GM21360 (cell line): Measurements from ENCODE around the gene ZNF397.
"Not testable (repeated sequence)": the region's sequence is repeated elsewhere in the genome, so short reads cannot be mapped to it uniquely, and the experiment has no call there.

Experiments used
- ATAC-seq: cut with Tn5 transposase; IDR thresholded peaks from one replicate; pipeline ENCODE4 v1.9.1; 2021; ENCODE audit warnings: mild to moderate bottlenecking, moderate library complexity; ENCODE audit not compliant: unreplicated experiment

Gene ZNF397

DNA sequence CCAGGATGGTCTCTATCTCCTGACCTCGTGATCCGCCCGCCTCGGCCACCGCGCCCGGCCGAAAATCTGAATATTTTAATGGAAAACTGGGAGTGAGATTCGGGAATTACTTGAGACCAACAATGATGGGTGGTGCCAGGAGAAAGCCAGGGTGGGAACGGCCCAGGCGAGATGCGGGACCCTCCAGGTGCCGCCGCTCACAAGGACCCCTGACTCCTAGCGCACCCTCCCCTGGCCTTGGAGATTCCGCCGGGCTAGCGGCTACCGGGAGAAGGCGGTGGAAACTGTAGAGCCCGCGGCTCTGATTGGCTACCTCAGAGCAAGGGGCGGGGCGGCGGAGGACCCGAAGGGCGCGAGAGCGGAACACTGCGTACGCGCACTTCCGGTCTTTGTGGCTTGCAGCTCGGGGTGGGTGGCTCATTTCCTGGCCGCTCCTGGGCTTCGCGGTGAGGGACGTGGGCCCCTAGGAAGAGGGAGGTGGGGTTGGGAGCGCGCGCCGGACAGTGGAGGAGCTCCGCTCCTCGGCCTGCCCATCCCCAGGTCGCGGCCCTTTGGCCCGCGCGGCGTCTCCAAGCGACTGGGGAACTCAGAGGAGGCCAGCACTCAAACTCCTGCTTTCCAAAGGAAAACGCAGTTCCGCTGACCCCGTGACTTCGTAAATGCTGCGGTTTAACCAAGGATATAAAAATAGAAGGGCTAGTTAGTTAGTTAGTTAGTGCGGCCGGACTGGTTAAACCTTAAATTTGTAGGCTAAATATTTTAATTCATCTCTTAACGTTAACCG lies at the start of gene ZNF397:
Gene ZNF397, plus strand, starts transcription at position 371 of the 784 bp plus-strand sequence. CDS start 1,437 bp downstream, outside the sequence.
- peak; percentile 98 for ATAC-seq

DNA sequence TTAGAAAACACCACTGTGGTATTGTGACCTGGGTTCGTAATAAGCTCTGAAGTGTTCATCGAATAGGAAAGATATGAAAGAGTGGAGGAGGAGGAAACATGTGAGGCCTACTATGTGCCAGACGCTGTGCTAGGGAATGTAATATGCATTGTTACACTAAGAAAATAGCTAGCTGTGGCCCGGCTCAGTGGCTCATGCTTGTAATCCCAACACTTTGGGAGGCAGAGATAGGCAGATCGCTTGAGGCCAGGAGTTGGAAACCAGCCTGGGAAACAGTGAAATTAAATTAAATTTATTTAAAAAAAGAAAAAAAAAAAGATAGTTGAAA lies 49.2 kb upstream of the ZNF397 start:
- no peak for ATAC-seq

DNA sequence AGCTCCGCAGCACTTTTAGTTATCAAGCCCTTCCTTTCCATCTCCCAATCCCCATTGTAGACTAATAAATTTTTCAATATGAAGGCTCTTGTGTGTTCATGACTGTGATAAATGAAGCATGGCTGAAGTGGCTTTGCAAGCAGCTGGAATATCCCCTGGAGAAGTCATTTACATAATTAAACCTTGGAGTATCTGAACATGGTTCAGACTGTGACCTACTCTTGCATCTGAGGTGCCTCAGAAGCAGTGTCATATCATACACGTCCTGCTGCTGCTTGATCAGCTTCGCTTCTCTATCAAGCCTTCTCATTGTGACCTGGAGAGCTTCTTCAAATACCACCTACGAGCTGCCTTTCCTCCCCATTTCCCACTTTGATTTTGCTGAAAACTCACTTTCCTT lies 48.4 kb upstream of the ZNF397 start:
- no peak for ATAC-seq

DNA sequence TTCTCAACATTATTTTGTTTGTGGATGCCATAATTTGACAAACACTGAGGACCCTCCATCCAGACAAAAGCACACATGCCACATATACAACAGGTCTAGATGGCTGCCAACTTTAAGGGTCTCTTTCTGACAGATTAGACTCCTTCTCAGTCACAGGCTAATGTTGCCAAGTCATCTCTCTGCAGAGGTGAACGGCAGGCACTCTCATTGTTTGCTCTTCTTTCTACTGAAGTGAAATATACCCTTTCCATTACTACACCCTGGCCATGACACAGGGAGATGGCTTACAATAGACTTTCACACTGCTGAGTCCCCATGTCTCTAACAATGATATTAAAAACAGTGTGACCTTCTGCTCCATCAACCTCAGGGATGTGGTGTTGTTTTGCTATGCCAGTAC lies 47.5 kb upstream of the ZNF397 start:
- ATAC-seq: no peak

DNA sequence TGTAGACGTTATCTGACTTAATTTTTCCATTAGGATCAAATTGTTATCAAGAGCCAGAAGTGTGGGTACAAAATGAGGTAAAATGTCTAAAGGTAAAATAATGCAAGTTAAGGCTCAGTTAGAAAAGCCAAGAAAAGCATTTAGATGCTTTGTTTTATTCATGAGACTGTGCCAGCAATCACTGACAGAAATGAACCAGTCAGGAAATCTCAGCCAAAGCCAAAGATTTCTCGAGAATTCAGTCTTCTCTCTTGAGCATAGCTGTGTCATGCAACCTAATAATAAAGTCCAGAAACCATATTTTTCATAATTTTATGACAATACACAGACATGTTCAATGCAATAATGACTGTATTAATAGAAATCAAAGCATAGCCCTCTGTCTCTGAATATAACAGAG lies 43.5 kb upstream of the ZNF397 start:
- no peak for ATAC-seq

DNA sequence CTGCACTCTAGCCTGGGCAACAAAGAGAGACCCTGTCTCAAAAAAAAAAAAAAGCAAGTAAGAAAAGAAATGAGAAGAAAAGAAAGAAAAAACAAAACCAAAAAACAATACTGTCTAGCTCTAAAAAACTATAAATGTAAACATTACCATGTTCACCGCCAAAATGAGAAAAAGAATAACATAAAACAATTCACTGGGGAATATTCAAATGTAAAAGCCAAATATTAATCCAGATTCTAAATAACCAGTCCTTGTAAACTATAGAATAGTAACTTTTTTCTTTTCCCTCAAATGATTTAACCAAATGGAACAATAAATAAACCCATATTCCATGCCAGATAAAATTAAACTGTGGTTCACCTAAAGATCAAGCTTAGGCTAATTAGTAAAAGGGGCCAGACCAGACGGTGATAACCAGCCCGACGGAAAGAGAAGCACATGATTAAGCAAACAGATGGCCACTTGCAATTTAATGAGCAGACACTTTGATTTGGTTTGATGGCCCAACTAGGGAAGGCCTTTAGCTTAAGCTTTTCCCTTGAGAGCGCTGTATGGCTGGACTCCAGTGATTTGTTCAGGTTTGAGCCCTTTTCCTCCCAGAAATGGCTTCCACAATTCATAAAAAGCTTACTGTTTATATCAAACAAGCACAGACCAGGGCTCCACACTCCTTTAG lies 39.4 kb upstream of the ZNF397 start:
- ATAC-seq: no peak

DNA sequence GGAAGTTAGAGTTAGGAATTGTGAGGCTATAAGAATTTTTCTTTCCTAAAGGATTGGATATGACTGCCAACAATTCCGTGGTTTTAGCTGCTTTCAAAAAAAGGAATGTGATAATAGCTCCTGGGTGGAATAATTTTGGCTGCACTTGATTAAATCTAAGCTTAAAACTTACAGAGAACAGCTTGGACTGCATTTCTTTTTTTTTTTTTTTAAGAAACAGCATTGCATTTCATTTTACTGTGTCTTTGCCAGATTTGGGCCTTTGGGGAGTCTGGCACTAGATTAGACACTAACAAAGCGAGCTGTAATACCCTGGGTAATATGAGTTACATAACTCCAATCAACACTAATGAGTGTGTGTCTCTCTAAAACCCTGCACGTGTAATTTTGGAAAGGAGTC lies 37.8 kb upstream of the ZNF397 start:
- no peak for ATAC-seq

DNA sequence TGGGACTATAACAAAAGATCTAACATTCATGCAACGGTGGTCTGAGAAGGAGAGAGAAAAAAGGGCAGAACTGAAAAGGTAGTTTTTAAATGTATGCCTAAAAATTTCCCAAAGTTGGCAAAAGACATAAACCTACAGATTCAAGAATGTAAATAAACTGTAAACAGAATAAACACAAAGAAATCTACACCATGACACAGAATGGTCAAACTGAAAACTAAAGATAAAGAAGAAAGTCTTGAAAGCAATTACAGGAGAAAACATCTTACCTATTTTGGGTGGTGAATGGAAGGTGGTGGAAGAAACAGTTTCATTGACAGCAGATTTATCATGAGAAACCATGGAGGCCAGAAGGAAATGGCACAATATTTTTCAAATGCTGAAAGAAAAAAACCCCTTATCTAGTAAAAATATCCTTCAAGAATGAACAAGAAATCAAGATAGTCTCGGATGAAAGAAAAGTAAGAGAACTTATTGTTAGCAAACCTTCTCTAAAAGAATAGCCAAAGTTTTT lies 35.6 kb upstream of the ZNF397 start:
- ATAC-seq: no peak

DNA sequence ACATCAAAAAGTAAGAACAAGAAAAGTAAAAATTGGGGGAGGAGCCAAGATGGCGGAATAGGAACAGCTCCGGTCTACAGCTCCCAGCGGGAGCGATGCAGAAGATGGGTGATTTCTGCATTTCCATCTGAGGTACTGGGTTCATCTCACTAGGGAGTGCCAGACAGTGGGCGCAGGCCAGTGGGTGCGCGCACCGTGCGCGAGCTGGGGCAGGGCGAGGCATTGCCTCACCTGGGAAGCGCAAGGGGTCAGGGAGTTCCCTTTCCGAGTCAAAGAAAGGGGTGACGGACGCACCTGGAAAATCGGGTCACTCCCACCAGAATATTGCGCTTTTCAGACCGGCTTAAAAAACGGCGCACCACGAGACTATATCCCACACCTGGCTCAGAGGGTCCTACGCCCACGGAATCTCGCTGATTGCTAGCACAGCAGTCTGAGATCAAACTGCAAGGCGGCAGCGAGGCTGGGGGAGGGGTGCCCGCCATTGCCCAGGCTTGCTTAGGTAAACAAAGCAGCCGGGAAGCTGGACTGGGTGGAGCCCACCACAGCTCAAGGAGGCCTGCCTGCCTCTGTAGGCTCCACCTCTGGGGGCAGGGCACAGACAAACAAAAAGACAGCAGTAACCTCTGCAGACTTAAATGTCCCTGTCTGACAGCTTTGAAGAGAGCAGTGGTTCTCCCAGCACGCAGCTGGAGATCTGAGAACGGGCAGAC lies 34.9 kb upstream of the ZNF397 start:
- not testable (repeated sequence) for ATAC-seq

DNA sequence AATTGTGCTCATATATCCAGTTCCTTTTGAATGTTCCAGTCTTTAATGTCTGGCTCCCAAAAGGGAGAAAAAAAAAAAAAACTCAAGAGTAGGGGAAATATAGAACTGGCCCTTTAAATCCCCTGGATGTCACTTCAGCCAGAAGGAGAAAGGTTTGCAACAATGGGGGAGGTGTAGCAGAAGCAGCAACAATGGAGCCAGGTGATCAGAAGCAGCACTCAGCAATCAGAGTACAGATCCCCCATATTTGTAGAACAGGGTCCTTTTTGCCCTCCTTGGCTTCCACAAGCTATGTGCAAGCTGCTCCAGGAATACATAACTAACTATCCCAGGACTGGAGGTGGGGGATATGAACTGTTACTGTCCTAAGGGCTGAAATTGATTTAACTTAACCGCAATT lies 25.8 kb upstream of the ZNF397 start:
- ATAC-seq: no peak

DNA sequence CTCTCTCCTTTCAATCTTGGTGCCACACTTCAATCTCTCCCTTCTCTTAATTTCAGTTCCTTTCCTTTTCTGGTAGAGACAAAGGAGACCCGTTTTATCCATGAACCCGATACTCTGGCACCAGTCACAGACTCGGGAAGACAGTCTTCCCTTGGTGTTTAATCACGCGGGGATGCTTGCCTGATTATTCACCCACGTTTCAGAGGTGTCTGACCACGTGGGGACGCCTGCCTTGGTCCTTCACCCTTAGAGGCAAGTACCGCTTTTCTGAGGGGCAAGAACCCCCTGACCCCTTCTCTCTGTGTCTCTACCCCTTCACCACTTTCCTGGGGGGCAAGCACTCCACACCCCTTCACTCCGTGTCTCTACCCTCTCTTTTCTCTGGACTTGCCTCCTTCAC lies 24.2 kb upstream of the ZNF397 start:
- ATAC-seq: not testable (repeated sequence)

DNA sequence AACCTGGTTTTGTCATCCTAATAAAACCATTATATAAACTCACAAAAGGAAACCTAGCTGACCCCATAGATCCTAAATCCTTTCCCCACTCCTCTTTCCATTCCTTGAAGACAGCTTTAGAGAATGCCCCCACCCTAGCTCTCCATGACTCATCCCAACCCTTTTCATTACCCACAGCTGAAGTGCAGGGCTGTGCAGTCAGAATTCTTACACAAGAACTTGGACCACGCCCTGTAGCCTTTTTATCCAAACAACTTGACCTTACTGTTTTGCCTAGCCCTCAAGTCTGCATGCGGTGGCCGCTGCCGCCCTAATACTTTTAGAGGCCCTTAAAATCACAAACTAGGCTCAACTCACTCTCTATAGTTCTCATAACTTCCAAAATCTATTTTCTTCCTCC lies 21.5 kb upstream of the ZNF397 start:
- not testable (repeated sequence) for ATAC-seq

DNA sequence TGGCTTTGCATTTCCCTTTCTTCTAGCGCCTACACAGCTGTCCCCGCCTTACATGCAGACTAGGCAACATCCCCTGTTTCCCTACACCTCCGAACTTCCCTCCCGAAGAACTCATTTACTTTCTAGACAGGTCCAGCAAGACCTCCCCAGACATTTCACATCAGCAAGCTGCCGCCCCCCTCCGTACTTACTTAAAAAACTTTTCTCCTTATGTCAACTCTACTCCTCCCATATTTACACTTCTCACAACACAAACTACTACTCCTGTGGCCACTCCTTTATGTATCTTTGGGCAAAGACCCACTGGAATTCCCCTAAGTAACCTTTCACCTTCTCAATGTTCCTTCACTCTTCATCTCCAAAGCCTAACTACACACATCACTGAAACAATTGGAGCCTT lies 20.4 kb upstream of the ZNF397 start:
- ATAC-seq: no peak

DNA sequence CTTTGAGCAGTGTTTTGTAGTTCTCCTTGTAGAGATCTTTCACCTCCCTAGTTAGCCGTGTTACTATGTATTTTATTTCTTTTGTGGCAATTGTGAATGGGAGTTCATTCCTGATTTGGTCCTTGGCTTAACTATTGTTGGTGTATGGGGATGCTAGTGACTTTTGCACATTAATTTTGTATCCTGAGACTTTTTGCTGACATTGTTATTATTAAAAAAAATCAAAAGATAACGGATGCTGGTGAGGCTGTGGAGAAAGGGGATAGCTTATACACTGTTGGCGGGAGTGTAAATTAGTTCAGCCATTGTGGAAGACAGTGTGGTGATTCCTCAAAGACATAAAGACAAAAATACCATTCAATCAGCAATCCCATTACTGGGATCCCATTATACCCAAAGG lies 17.0 kb upstream of the ZNF397 start:
- no peak for ATAC-seq

DNA sequence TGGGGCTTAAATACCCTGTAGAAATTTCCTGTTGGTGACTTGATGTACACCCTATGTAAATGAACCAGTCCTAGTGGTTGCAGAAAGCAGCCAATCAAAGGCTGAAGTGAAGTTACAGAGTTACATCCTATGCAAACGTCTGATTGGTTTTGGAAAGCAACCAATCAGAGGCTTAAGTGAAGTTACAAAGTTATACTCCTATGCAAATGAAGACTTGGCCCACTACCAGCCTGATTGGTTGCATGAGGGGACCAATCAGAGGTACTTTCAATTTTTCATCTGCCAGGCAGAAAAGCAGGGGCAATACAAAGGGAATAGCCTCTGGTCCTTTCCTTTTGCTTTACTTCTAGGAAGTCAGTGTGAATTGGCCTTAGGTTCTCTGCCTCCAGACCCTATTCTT lies 13.6 kb upstream of the ZNF397 start:
- no peak for ATAC-seq

DNA sequence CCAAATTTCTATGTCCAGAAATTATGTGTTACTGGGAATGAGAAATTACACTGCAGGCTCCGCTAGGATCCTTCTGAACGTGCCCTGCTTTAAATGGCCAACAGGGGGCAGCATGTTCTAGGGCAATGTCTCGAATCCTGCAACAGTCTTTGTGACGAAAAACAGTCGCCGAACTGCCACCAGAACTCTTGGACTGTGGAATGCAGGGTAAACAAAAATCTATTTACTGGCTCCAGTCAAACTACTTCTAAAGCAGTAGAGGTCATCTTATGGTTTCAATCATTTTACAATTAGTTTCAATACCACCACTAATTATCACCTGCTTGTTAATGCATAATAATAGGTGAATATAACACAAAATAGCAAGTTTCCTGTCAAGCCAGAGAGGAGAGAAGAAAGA lies 9.8 kb upstream of the ZNF397 start:
- peak; percentile 86 for ATAC-seq

DNA sequence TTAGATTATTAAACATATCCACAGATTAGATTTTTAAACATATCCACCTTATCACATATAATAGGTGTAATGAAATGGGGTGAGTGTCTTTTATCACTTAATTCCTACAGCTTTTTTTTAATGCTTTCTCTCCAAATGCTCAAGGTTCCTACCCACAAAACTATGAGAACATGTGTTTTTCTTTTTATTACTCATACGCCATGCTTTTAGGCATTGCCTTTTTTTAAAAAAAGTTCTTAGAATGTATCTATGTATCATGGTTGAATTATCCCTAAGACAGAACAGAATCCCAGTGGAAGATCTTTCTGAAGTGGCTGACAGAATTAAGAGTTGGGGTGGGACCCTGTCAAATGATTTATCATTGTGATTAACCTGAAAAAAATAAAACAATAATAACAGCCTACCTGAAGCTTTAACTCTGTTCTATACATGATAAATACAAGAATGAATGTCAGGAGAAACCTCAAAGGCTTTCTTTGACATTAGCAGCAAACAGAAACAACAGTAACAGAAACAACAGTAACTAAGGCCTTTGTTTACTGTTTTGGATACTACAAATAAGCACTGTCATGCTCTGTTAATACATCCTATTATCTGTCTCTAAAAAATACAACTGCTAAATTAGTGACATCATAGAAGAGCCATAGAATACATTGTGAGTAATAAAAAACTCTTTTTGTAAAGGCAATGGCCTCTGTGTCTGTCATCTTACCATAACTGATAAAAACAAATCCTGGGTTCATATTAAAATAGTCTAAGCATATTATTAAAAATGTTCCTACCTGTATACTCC lies 4.1 kb upstream of the ZNF397 start:
- ATAC-seq: no peak

DNA sequence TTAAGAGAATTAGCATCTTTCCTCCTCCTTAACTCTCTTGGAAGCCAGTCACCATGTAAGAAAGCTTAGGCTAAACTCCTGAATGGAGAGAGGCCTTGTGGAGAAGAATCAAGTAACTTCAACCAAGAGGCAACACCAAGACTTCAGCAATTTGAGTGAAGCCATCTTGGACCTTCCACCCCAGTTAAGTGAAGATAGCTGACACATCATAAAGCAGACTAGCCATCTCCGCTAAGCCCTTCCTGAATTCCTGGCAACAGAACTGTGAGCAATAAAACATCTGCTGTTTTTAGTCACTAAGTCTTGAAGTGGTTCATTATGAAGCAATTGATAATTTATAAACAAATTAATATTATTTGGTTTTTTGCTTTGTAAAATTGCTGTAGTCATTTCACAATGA lies 1.5 kb upstream of the ZNF397 start:
- ATAC-seq: no peak

DNA sequence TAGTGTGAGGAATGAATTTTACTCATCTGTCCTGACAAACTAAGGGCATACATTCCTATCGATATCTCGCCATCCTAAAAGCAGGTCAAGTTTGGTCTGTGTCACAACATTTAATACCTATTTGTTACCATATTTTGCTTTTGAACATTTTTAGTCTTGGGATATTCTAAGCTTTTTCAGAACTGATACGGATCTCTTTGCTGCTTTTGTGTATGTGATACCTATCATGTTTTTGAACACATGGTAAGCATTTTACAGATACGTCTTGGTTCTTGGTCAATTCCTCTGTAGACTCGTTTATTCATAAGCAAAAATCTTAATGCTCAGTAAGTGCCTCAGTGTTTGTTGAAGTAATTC lies 592 bp downstream of the ZNF397 start:
- ATAC-seq: no peak

DNA sequence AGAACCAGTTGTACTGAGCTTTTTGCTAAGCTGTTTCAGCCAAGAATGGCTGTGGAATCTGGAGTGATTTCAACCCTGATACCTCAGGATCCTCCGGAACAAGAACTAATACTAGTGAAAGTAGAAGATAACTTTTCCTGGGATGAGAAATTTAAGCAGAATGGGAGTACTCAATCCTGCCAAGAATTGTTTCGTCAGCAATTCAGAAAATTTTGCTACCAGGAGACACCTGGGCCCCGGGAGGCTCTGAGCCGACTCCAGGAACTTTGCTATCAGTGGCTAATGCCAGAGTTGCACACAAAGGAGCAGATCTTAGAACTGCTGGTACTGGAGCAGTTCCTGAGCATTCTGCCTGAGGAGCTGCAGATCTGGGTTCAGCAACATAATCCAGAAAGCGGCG lies 1.6 kb downstream of the ZNF397 start:
- no peak for ATAC-seq

DNA sequence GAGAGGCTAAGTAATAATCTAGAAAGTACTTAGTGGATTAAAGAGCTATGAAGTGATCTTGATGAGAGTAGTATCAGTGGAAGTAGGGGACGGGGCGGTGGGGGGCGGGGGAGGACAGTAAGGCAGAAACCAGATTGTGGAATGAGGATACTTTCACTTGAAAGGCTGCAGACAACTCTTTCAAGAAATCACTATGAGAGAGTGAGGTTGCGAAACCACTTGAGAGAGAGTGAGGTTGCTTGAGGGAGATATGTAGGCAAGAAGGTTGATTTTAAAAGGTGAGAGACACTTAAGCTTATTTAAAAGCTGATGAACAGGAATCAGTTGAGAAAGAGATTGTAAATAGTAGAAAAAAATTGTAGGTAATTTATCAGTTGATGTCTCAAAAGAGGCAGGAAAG lies 3.8 kb downstream of the ZNF397 start:
- ATAC-seq: no peak
